OCI-LY7 (cell line): ENCODE data around the gene PLEKHM3. TPM values are rescaled to one million over a fixed set of nuclear protein-coding genes. Genes with fewer than 3 reads are reported as not detected.

Experiments
- BruUV-seq: library from RNA; stranded (reverse); fragments of 400-500 nt; replicated peaks from 2 replicates; lab custom pipeline; 2021; lab: Mats Ljungman, UMichigan
- CTCF ChIA-PET: fragments of 300-600 bp; sonication (Branson Sonifier 250); formaldehyde crosslinking; loops from one replicate; lab custom pipeline; 2022; ENCODE audit warnings: antibody characterized with exemption; ENCODE audit not compliant: unreplicated experiment; lab: Charles Lee
- POLR2A ChIA-PET: fragments of 300-600 bp; sonication (Branson Sonifier 250); formaldehyde crosslinking; loops from one replicate; lab custom pipeline; 2022; ENCODE audit warnings: antibody characterized with exemption; lab: Charles Lee
- DNase-seq: peaks from one replicate; pipeline ENCODE4 v3.0.0-alpha.2; 2015; ENCODE audit warnings: low spot score
- H2AFZ ChIP-seq: fragments of 200-600 bp; sonication (generic), shearing (Covaris generic); 2 replicates; pipeline ENCODE4 v1.6.1; 2014; ENCODE audit warnings: mild to moderate bottlenecking, antibody characterized with exemption, low read length, moderate library complexity
- H3K27ac ChIP-seq: fragments of 200-600 bp; sonication (generic); 2 replicates; pipeline ENCODE4 v1.5.1; 2014; ENCODE audit warnings: mixed run types, low read depth, mild to moderate bottlenecking, moderate library complexity, low read length, inconsistent platforms; ENCODE audit not compliant: poor library complexity, severe bottlenecking
- H3K36me3 ChIP-seq: fragments of 200-600 bp; sonication (generic); 2 replicates; pipeline ENCODE4 v1.6.1; 2014; ENCODE audit warnings: mild to moderate bottlenecking, antibody characterized with exemption, low read length, moderate library complexity, mixed read lengths; ENCODE audit not compliant: insufficient read depth
- H3K4me1 ChIP-seq: fragments of 200-600 bp; sonication (generic); 2 replicates; pipeline ENCODE4 v1.5.1; 2014; ENCODE audit warnings: mild to moderate bottlenecking, low read length; ENCODE audit not compliant: insufficient read depth, poor library complexity, severe bottlenecking
- H3K4me2 ChIP-seq: fragments of 200-600 bp; sonication (generic); 2 replicates; pipeline ENCODE4 v1.6.1; 2014; ENCODE audit warnings: mild to moderate bottlenecking, low read length
- H3K4me3 ChIP-seq: fragments of 200-600 bp; sonication (generic); 2 replicates; pipeline ENCODE4 v1.5.1; 2014; ENCODE audit warnings: mild to moderate bottlenecking, low read depth, low read length; ENCODE audit not compliant: poor library complexity, severe bottlenecking
- H3K79me2 ChIP-seq: fragments of 200-600 bp; sonication (generic); 2 replicates; pipeline ENCODE4 v1.6.1; 2016; ENCODE audit warnings: low read depth, mild to moderate bottlenecking, low read length, moderate library complexity, mixed read lengths; ENCODE audit not compliant: insufficient read depth
- H3K9me2 ChIP-seq: fragments of 200-600 bp; sonication (generic); 2 replicates; pipeline ENCODE4 v1.6.1; 2016; ENCODE audit warnings: mild to moderate bottlenecking, low read length, mixed read lengths; ENCODE audit not compliant: insufficient read depth
- H3K9me3 ChIP-seq: fragments of 200-600 bp; sonication (generic); 2 replicates; pipeline ENCODE4 v1.6.1; 2014; ENCODE audit warnings: mild to moderate bottlenecking, mixed run types, low read length, mixed read lengths
- H4K20me1 ChIP-seq: fragments of 200-600 bp; sonication (generic); 2 replicates; pipeline ENCODE4 v1.6.1; 2014; ENCODE audit warnings: mild to moderate bottlenecking, antibody characterized with exemption, low read length, moderate library complexity, mixed read lengths; ENCODE audit not compliant: insufficient read depth
- EZH2phosphoT487 ChIP-seq: fragments of 200-600 bp; sonication (generic); IDR thresholded peaks from 2 replicates; pipeline ENCODE4 v1.6.1; 2018; ENCODE audit warnings: low read depth, borderline replicate concordance, mild to moderate bottlenecking, mixed run types, antibody characterized with exemption, low read length, moderate library complexity, mixed read lengths
- intact Hi-C: fragments of 100-400 bp; cut with micrococcal nuclease; formaldehyde crosslinking; loops from one replicate; pipeline ENCODE4 v1.10.0; 2022; ENCODE audit not compliant: unreplicated experiment
- total RNA-seq, 2 experiments: library from RNA; depleted of rRNA in 1 of 2; stranded (reverse); fragments of >200 nt in 1 of 2; shearing (Covaris generic) in 1 of 2; gene quantifications; 2 replicates each; pipeline ENCODE4 v1.2.3, GENCODE V29; 2014 to 2022
- TF ChIP-seq, protein P1 (sequence below): fragments of 200-600 bp; sonication (generic); conservative IDR thresholded peaks from 2 replicates; pipeline ENCODE4 v1.5.1; 2014; ENCODE audit warnings: mild to moderate bottlenecking, antibody characterized with exemption, low read length, moderate library complexity, mixed read lengths

The PLEKHM3 gene
- total RNA-seq, 2 experiments from 2014 or later = 3.7 to 6.3 TPM

DNA sequence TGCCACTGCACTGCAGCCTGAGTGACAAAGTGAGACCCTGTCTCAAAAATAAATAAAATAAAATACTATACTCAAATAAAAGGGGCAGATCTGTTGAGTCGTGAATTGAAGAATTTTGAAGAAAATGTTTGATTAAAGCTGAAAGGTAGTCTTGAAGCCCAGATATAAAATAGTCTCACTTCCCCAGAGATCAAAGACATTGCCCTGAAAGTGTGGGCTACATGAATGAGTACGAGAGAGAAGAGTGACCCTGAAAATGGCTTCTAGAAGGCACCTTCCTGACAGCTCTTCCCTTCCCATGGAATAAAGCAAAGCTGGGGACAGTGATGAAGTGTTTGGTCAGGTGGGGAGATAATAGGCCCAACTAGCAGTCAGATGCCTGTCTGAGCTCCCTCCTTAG lies 241.8 kb downstream of the PLEKHM3 start:
- BruUV-seq = no TSS peak
- POLR2A ChIA-PET = interaction anchor here (0.6 to 1.0 kb wide), 3 partner anchors 40 to 1482 kb away, joined by 3 to 6 read pairs (median 4); no protein-coding TSS in a partner anchor
- no peaks in the 10 kb centered on the region for H4K20me1 ChIP-seq
- no peak overlapping the region for H3K4me3 ChIP-seq
- H2AFZ ChIP-seq = no peak overlapping the region
- H3K4me1 ChIP-seq = no peaks in the 10 kb centered on the region
- no peaks in the 10 kb centered on the region for H3K9me3 ChIP-seq
- no peaks in the 10 kb centered on the region for H3K36me3 ChIP-seq
- no peak overlapping the region for H3K27ac ChIP-seq
- DNase-seq = no peak
- CTCF ChIA-PET = no interaction called here
- H3K79me2 ChIP-seq = no peaks in the 10 kb centered on the region
- intact Hi-C loops = no loop called here
- no peak for TF ChIP-seq EZH2phosphoT487
- TF ChIP-seq, protein P1, sequence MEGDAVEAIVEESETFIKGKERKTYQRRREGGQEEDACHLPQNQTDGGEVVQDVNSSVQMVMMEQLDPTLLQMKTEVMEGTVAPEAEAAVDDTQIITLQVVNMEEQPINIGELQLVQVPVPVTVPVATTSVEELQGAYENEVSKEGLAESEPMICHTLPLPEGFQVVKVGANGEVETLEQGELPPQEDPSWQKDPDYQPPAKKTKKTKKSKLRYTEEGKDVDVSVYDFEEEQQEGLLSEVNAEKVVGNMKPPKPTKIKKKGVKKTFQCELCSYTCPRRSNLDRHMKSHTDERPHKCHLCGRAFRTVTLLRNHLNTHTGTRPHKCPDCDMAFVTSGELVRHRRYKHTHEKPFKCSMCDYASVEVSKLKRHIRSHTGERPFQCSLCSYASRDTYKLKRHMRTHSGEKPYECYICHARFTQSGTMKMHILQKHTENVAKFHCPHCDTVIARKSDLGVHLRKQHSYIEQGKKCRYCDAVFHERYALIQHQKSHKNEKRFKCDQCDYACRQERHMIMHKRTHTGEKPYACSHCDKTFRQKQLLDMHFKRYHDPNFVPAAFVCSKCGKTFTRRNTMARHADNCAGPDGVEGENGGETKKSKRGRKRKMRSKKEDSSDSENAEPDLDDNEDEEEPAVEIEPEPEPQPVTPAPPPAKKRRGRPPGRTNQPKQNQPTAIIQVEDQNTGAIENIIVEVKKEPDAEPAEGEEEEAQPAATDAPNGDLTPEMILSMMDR = no peak
- H3K9me2 ChIP-seq = no peaks in the 10 kb centered on the region
- H3K4me2 ChIP-seq = no peak overlapping the region

DNA sequence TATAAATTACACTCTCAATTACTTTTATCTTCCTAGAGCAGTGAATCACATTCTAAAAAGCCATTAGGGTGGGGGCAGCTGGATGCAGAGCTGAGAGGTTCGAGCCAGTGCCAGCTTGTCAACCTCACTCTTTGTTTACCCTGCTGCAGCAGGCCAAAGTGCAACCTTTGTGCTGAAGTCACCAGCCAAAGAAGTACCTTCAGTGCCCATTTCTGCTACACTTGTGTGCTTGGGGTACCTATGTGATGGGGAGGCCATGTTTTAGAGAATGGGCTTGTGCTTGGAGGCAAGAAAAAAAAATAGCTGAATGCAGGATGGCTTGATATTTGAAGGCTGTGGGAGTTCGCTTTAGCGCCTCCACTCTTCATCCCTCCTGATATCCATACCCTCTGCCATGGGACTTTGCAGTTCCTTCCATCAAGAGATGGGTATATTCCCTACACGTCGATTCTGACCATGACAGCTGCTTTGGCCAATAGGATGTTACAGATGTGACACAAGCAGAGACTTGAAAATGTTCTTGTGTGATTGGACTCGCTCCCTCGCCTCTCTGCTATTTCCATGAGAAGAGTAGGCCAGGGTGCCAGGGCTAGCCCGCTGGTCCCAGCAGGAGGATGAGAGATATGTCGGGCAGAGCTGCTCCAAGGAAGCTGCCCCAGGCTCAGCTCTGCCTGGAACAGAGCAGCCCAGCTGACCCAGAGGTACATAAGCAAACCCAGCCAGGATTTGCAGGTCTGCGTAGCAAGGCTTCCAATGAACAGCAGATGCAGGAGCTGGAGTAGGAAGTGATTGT lies 242.9 kb downstream of the PLEKHM3 start:
- POLR2A ChIA-PET = interaction anchor here (0.6 to 1.0 kb wide), 3 partner anchors 20 to 728 kb away, joined by 3 to 4 read pairs (median 3); no protein-coding TSS in a partner anchor
- Histone ChIP-seq H3K9me2 (no peaks in the 10 kb centered on the region), H3K4me1 (no peaks in the 10 kb centered on the region), H3K9me3 (no peaks in the 10 kb centered on the region), H3K36me3 (no peaks in the 10 kb centered on the region), H4K20me1 (no peaks in the 10 kb centered on the region), H2AFZ (no peak overlapping the region), H3K79me2 (no peaks in the 10 kb centered on the region), H3K4me2 (no peak overlapping the region), H3K4me3 (no peak overlapping the region), H3K27ac (no peak overlapping the region)
- BruUV-seq = no TSS peak
- intact Hi-C loops = no loop called here
- TF ChIP-seq, protein P1 = no peak
- TF ChIP-seq EZH2phosphoT487 = no peak
- CTCF ChIA-PET = no interaction called here
- DNase-seq = no peak

DNA sequence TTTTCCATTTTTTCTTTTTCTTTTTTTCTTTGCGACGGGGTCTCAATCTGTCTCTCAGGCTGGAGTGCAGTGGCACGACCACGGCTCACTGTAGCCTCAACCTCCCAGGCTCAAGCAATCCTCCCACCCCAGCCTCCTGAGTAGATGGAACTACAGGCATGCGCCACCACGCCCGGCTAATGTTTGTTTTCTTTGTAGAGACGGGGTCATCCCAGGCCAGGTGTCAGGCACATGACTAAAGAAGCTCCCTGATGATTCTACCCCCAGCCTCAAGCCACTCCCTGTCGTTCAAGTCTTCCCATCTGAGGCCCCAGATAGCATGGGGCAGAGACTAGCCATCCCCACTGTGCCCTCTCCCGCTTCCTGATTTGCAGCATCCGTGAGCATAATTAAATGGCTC lies 245.8 kb downstream of the PLEKHM3 start:
- Histone ChIP-seq H3K79me2 (no peaks in the 10 kb centered on the region), H3K4me1 (no peaks in the 10 kb centered on the region), H2AFZ (no peak overlapping the region), H3K9me2 (no peaks in the 10 kb centered on the region), H4K20me1 (no peaks in the 10 kb centered on the region), H3K27ac (no peak overlapping the region), H3K9me3 (no peaks in the 10 kb centered on the region), H3K4me2 (no peak overlapping the region), H3K36me3 (no peaks in the 10 kb centered on the region), H3K4me3 (no peak overlapping the region)
- ChIA-PET POLR2A (no interaction called here), CTCF (no interaction called here)
- intact Hi-C loops = no loop called here
- TF ChIP-seq EZH2phosphoT487 = no peak
- TF ChIP-seq, protein P1 = no peak
- DNase-seq = no peak
- no TSS peak for BruUV-seq
